Activated CD4-positive, alpha-beta T cell treated with anti-CD3 and anti-CD28 coated beads, Interleukin-2, amount 50 U/mL, for 16 hours (primary cell): ENCODE data around the gene ZFHX2.
"Not testable (repeated sequence)": the region's sequence is repeated elsewhere in the genome, so short reads cannot be mapped to it uniquely, and the experiment has no call there.

Source experiments
- DNase-seq: peaks from one replicate; pipeline ENCODE4 v3.0.0-alpha.2; 2020

ZFHX2 gene

DNA sequence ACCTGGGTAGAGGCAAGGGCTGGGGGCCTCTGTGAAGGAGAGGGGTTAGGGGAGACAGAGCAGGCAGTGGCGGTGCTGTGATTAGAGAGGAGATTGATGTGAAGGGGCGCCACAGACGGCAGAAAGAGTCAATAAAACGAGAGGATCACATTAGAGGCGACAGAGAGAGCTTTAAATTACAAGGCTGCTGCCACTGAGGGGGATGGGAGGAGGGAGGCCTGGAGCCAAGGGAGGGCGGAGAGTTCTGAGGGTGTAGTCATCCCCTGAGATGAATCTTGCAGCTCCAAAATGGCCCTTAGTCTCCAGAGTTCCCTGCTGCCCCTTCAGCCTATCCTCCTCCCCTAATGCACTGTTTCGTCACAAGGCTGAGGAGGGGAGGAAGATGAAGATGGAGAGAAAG, 12.8 kb downstream of the ZFHX2 start:
- no peak for DNase-seq

- DNase-seq = no peak
These were observed 13.4 kb downstream of the ZFHX2 start for GRCh38 chr14:23538050-23538718.

GRCh38 chr14:23537351-23538049, 14.1 kb downstream of the ZFHX2 start:
- no peak for DNase-seq

DNA sequence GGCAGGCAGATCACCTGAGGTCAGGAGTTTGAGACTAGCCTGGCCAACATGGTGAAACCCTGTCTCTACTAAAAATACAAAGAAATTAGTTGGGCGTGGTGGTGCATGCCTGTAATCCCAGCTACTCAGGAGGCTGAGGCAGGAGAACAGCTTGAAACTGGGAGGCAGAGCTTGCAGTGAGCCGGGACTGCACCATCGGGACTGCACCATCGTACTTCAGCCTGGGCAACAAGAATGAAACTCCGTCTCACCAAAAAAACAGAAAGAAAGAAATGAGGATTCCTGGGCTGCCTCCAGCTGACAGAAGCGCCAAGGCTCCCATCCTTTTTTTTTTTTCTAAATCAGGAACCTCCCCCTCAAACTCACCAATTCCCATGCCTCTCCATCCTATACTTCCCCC, 14.7 kb downstream of the ZFHX2 start:
- DNase-seq = not testable (repeated sequence)

GRCh38 chr14:23536494-23536893, 15.1 kb downstream of the ZFHX2 start:
- DNase-seq = no peak

DNA sequence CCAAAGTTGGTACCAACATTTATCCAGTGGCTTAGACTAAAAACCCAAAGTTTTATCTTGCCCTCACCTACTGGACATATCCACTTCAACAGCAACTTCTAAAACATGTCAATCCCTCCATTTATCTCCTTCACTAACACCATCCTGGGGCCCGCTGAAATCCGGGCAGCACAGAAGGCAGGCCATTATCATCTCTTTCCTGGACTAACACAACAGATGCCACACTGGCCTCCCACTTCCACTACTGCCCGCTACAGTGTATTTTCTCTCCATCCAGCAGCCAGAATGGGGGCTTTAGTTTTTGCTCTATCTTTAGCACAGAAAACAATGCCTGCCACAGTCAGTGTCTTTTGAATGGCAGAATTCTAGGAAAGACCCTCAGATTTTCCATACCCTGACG, 15.6 kb downstream of the ZFHX2 start:
- DNase-seq = no peak

GRCh38 chr14:23533652-23534435, 17.7 kb downstream of the ZFHX2 start:
- no peak for DNase-seq

- no peak for DNase-seq
These were observed 18.9 kb downstream of the ZFHX2 start for GRCh38 chr14:23532658-23533057.

- DNase-seq = no peak
These were observed 20.2 kb downstream of the ZFHX2 start for GRCh38 chr14:23531391-23531790.

DNA sequence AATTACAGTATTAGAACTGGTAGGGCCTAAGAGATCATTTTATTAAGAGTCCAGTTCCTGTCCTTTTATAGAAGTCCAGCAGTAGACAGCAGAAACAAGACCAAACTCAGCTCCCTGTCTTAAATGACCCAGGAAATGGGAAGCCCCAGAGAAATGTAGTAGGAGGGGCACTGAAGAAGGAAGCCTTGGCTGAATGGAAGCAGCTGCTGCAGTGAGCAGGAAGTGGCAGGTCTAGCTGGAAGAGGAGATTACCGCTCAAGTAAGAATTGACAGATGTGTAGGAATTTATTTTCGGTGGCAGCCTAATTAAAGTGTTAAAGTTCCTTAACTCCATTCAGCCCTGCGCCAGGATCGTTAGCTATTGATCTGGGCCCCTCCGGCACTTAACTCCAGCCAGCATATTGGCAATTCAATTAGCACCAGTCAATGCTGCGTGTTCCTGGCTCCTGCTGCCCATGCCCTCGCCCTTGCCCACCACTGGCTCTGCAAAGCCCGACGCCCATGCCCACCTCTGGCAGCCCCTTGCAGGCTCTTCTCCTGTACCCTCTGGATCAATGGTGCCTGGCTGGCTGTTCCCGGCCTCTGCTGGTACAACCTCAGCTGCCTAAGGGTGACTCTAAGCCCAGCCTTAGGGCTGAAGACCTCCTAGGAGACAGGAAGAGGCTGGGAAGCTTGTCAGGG, 21.1 kb downstream of the ZFHX2 start:
- DNase-seq = no peak

GRCh38 chr14:23529016-23529415, 22.5 kb downstream of the ZFHX2 start:
- DNase-seq = no peak

DNA sequence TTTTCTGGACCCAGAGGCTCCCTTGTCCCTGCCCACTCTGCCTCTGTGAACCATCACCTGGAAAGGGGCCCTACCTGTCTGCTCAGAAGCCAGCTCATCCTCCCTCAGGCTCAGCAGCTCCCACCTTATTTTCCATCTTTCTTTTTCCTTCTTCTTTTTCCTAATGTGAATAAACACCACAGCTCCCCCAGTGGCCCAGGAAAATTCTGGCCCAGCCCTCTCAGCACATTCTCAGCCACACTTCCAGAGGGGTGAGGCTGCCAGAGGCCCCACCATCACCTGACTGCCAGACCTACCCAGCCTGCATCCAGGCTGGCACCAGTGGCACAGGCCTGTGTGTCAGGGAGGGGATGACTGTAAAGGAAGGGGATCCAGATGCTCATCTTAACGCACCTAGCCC, 23.0 kb downstream of the ZFHX2 start:
- DNase-seq = no peak

- DNase-seq = no peak
These were observed 26.0 kb downstream of the ZFHX2 start for GRCh38 chr14:23525611-23526010.

GRCh38 chr14:23524954-23525353, 26.6 kb downstream of the ZFHX2 start:
- DNase-seq = no peak

DNA sequence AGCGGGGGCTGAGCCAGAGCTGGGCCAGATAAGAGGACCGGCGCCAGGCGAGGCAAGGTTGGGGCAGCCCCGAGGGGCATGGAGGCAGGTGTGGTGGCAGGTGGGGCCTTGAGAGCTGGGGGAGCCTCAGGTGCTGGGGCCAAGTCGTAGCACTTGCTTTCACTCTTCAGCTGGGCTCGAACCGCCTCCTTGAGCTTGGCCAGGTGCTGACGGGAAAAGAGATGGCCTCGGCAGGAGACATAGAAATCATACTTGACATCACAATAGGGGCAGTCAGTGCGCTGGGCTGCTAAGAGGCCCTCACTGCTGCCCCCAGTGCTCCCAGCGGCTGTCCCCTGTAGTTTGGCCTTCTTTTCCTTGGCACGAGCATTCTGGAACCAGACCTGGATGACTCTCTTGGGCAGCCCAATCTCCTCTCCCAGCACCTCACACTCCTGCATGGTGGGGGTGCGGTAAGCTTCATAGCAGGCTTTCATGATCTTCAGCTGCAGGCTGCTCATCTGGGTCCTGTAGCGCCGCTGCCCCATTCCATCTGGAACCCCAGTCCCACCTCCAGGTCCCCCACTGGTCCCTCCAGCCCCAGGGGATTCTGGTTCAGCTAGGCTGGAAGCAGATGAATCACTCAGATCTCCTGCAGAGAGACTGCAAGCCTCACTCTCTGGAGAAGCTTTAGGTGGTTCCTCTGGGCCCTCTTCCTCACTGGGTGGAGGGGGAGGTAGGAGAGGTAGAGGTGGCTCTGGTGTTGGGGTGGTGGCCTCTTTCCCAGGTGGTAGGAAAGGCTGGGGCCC, 28.1 kb downstream of the ZFHX2 start:
- no peak for DNase-seq

- no peak for DNase-seq
These were observed 28.8 kb downstream of the ZFHX2 start for GRCh38 chr14:23522643-23523198.

DNA sequence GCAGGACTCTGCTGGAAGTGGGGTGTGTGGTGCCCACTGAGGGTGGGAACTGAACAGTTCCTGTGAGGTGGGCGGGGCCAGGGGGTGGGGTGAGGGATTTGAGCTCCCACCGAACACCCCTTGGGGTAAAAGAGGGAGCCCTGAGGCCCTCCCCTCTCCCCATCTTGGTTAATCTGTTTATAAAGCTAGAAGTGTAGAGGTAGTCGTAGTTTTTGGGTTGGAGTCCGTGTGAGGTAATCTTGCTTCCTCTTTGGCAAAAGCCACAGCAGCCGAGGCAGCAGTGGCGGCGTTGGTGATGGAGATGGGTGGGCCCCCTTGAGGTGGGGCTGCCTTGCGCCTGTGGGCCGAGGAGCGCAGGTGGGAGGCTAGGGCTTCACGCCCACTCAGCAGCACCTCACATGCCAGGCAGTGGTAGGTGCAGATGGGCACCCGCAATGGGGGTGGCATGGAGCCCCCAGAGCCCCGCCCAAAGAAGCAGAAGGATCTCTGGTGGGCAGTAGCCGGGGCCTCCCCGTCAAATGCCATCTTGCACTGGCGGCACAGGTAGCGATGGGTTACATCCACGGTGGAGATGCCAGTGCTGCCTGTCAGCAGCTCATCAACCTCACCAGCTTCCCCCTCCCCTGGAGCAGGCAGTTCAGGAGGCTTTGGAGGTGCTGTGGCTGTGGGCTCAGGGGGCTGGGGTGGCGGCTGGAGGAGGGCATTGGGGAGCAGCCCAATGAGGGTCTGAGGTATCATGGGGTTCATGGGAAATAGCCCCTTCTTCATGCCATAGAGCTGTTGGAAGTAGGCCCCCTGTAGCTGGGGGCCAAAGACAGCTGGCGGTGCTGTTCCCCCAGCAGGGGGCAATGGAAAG, 29.6 kb downstream of the ZFHX2 start:
- no peak for DNase-seq

DNA sequence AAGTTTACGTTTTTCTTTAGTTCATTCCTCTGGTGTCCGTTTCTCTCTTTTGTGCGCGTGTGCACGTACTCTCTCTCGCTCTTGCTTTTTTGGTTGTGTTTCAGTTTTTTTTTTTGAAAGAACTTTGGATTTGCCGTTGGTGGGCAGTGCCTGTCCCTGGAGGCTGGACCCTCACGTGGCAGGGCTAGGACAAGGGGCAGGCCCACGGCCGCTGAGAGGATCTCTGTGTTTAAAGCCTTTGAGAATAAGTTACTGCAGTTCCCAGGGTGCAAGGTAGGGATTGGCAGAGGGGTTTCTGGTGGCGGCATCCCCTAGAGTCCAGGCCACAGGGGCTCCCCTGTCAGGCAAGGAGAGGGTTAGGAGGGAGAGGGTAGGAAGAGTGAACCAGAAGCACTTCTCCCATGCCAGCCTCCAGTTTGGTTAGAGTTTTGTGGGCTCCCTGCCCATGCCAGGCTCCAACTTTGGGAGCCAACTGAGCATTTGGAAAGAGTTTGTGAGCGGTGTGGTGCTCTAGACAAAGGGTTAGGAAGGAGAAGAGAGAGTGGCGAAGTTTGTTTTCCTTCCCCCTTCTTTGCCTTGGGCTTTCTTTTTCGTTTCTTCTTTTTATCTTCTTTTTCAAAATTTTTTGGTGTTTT, 30.5 kb downstream of the ZFHX2 start:
- DNase-seq = no peak

- DNase-seq = no peak
These were observed 32.9 kb downstream of the ZFHX2 start for GRCh38 chr14:23518709-23519108.

- no peak for DNase-seq
These were observed 33.8 kb downstream of the ZFHX2 start for GRCh38 chr14:23517650-23518326.
